Stimulated activated CD4-positive, alpha-beta T cell treated with anti-CD3 and anti-CD28 coated beads, Interleukin-12 subunit alpha, Interleukin-12 subunit beta, amount 100 ng/mL, for 24 hours (primary cell): ENCODE data around the gene CCR6.
"Not testable (repeated sequence)": the region's sequence is repeated elsewhere in the genome, so short reads cannot be mapped to it uniquely, and the experiment has no call there.

Source experiments
- DNase-seq, 2 experiments: peaks; one replicate each; pipeline ENCODE4 v3.0.0-alpha.2; 2020; ENCODE audit warnings: low read depth in 2 of 2

CCR6 gene

DNA sequence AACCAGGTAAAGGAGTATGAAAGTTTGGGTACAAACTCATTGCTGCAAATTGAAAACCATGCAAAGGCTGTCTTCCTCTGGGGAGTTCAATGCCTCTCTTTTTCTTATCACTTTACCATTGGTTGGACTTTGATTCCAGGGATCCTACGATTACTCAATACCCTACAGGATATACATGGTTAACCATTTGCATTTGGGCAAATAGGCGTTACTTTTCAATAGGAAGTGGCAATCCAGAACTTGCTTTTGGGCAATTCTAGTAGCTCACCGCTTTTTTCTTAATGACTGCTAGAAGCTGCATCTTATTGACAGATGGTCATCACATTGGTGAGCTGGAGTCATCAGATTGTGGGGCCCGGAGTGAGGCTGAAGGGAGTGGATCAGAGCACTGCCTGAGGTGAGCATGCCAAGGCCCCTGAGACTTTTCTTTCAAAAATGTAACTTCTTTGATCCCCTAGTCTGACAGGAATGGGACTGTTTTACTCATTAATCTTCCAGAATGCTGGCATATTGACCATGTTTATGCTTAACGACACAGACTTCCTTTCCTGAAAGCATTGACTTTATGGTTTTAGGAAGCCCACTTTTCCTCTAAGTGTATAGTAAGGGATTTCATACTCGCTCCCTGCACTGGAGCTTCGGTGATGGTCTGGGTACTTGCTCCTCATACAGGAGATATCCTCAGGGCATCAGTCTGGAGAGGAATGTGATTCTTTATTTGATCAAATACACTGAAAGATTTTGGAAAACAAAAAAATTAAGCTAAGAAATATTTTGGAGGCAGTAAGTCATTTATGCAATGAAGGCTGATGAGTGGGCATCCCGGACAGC lies at the start of gene CCR6:
Gene CCR6 (plus strand): TSS at position 270 of the 831 bp plus-strand sequence. CDS start 13,039 bp downstream, outside the sequence.
- no peak for DNase-seq

DNA sequence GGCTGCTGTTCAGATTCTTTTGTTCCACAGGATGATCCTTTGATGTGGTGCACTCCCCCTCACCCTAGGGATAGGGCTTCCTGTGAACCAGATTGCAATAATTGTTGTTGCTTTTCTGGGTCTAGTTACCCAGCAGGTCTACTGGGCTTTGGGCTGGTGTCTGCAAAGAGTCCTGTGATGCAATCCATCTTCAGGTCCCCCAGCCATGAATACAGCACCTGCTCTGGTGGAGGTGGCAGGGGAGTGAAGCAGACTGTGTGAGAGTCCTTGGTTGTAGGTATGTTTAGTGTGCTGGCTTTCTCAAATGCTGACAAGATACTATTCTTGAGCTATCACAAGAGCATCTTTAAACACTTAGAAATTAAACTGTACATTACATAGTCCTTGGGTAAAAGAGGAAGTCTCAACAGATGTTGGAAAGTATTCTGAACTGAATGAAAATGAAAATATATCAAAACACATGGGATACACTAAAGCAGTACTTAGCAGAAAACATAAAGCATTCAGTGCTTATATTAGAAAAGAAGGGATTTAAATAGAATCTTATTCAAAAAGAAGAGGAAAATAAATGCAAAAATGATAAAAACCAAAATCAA lies 49.1 kb upstream of the CCR6 start:
- no peak for DNase-seq

DNA sequence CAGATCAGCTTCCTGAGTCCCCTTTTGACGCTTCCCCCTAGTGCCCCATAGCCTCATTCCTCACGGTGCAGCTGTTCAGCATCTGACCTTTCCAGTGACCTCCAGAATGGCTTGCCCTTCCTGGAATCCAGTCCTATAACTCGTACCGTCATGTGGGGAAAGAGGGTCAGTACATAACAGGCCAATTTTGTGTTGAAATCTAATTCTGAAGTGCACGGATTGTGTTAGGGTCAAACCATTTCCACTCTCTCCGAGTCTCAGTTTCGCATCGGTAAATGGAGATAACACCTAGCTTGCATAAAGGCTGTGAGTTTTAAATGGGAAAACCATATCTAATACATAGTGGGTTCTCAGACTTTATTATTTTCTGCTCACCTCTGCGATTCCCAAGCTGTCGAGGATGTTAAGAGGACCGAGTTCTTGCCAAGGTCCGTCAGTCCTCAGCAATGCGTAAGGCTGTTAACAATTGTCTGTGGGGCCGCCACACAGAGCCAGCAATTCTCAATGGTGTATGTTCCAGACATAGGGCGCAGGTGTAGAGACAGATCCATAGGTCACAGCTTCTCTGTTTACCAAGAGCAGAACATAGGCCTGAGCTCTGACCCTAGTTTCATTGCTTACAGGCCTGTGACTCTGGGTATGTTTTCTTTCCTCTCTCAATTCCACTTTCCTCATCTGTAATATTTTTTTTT lies 45.5 kb upstream of the CCR6 start:
- DNase-seq: no peak

DNA sequence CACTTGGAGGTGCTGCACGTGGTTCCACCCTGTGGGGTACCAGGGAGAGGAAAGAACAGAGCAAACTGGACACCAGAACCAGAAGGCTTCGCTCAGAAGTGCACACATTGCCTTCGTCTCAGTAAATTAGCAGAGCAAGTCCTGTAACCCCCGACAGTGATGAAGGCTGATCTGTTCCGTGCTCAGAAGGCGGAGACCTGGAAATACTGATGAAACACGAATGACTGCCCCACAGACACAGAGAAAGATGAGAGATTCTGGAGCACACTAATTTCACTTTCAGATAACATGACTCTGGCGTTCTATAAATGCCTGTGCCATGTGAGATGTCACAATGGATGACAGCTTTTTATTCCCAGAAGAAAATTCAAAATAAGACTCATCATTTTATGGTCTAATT lies 44.2 kb upstream of the CCR6 start:
- no peak for DNase-seq

DNA sequence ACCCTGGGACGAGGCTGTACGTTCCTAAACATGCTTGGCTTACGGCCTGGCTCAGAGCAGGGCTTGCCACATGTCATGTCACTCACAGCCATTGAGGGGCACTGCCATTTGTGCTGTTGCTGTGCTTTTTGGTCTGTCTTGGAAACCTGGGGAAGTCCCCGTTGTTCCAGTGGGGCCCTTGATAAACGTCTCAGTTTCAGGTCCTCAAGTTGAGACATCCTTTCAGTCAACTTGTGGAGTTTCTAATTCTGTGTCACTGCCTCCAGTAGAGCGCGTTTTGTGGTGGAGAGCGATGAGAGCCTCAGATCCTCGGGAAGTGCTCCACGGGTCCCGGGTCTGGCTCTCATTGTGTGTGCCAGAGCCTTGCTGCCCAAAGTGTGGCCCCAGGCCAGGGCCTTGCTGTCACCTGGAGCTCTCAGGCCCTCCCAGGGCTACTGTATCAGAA lies 43.0 kb upstream of the CCR6 start:
- peak; percentile 45 to 56 for DNase-seq

DNA sequence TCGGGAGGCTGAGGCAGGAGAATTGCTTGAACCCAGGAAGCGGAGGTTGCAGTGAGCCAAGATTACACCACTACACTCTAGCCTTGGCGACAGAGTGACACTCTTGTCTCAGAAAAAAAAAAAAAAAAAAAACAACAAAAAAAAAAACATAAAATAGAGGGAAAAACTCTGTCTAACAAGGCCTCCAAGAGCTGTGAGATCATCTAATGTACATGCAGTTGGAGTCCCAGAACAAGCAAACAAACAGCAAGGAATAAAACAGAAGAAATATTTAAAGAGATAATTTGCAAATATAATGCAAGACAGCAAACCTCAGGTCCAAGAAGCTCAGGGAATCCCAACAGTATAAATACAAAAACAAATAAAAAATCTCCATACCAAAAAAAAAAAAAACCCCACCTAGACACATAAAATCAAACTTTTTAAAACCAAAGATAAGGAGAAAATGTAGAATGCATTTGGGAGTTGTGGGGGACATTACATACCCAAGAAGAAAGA lies 35.0 kb upstream of the CCR6 start:
- DNase-seq: no peak

DNA sequence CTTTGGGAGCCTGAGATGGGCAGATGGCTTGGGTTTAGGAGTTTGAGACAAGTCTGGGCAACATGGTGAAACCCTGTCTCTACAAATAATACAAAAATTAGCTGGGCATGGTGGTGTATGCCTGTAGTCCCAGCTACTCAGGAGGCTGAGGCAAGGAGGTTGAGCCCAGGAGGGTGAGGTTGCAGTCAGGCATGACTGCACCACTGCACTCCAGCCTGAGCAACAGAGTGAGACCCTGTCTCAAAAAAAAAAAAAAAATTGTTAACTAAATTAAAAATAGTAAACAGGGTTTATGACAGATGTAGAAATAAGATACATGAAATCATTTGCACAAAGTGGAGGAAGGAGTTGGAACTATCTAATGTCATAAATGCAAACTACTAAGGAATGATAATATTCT lies 34.2 kb upstream of the CCR6 start:
- not testable (repeated sequence) for DNase-seq

DNA sequence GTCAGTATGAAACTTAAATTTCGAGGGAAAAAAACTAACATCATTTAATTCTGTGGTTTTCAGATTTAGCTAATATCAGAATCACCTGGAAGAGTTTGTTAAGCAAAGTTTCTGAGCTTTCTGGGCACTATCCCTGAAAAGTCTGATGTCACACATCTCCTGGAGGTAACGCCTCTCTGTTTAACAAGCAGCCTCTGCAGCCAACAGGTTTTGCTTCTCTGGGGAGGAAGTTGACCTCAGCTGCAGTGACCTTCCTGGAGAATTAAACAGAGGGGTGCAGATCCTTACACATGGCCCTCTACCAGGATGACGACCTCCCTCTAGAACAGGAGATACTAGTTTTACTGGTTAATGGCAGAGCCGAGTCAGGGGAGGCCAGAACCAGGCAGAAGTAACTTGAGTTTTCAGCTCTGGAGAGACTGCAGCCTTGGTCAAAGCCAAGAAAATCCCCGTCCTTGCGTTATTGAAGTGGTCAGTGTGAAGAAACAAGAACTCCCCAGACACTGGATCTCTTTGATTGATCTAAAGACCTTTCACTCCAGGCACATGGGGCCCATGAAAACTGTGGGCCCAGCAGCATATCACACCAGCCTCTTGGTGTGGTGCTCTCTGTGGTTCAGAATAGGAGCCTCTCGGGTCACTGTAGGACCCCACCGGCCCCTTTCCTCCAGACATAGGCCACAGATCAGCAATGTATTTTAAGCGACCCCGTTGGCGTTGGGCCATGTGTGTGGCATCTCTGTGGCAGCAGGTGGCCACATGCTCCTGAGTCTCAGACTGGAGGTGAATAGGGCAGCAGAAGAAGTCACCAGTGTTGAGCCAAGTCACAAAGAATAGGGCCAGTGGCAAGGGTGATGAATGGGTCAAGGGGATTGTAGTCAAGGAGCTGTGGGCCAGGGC lies 33.4 kb upstream of the CCR6 start:
- DNase-seq: no peak

DNA sequence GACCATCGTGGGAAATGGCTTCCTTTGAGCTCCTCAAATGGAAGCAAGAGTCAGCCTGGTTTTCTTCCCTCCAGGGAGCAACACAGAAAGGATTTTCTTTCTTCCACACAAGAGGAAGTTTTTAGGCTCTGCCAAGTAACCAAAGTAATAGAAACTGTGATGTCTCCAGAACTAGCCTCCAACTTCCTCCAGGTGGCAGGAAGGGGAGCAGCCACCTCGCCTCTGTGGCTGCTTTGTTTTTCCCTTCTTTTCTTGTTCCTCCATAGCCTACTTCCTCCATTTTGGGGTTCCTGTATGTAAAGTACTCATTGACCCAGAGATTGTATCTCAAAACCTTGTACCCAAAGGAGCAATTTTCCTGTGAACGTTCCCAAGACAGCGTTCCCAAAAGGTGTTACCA lies 32.7 kb upstream of the CCR6 start:
- no peak for DNase-seq

DNA sequence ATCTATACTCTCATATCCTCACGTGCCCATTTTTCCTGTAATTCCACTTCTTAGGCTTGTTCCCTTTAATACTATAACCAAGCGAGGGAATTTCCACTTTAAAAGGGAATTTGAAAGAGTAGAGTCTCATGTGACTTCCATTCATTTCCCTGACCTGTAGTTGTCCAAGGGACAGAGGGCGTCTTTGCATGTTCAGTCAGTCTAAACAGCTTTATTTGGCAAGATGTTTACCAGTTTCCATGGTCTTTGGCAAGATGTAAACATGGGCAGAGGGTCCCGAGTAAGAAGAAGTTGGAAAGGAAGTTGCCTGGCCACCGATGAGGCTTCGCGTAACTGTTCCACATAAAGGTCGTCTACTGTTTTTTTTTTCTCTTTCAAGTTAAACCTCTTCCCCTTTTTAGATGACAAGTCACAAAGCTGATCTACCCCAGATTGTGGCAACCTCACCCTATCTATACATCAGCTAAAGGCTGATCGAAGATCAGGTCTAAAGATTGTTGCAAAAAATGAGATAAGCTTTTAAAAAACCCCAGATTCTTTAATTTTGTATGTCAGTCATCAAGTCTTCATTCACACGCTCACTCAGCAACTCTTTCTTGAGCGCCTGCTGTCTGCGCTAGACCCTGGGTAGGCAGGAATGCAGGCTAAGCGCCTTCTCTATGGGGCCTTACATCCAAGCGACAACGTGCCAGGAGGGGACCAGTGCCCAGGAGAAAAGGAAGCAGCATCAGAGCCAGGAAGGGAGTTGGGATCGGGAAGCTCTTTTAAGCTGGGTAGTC lies 31.7 kb upstream of the CCR6 start:
- DNase-seq: no peak

DNA sequence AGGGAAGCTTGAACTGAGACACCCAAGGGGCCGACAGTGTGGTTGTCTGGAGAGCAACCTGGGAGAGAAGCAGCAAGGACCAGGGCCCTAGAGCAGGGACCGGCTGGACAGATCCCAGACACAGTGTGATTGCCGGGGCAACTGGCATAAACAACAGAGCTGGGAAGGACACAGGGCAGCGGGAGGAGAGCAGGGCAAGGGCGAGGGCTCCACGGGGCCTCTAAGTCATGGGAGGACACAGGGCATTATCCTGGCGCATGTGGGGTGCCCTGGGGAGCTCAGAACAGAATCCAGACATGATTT lies 31.1 kb upstream of the CCR6 start:
- no peak for DNase-seq

DNA sequence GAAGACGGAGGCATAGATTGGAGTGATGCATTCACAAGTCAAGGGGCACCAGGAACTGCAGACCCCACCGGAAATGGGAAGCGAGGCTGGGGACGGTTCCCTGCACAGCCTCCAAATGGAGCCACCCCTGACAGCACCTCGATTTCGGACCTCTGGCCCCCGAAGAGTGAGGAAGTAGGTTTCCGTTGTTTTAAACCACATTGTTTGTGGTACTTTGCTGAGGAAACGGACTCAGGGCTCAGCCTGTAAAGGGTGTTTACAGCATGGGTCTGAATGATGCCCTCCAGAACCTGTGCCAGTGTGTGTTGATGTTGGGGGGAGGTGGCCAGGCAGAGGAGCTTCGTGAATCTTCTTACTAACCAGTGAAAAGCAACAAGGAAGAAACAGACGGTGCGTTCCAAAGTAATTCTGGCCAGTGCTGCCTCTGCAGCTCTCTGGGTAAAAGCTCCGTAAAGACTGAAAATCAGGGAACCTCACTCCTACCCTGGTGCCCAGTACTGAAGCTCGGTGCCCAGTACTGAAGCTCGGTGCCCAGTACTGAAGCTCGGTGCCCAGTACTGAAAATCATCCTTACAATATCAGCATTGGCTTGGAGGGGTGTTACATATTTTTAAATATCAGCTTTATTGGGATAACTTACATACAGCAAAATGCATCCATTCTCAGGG lies 30.1 kb upstream of the CCR6 start:
- DNase-seq: no peak

DNA sequence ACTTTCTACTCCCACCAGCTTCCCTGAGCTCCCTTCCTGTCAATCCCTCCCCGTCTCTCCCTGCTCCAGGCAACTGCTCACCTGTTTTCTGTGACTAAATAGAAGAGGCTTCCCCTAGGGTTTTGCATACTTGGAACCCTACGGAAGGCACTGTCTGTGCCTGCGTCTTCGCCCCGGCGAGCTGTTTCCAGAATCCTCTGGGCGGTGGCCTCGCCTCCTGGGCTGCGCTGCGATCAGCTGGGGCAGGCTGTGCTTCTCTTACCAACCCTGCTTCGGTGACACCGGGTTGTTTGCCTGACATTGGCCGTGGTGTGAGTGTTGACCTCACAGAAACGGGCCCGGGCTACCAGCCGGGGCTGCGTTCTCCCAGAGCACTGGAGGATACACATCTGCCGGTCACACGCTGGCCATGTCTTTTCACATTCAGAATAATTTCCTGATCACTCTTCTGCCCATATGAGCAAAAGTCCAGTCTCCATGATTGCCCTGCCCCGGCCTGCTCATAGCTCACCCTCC lies 29.4 kb upstream of the CCR6 start:
- DNase-seq: no peak

DNA sequence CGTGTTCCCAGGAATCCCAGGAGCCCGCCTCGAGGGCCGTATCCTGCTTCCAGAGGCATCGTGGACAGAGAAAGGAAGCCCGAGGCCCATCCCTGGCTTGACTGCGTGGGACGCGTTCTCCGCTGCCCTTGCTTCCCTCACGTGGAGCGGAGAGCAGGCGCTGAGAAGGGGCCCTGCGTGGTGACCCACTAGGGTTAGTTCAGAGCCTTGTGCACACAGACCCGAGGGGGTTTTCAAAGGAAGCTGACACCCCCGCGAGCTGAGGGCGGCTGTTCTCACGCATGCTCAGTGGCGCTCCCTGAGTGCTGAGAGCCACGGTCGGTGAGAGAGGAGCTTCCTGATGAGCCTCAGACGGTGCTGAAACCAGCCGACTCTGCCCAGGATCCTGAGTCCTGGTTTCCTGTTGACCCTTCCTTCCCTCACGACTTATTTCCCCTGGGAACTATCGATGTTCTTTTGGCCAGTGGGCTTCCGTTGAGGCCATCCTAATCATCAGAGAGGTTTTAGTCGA lies 28.9 kb upstream of the CCR6 start:
- DNase-seq: peak; percentile 31 to 39

DNA sequence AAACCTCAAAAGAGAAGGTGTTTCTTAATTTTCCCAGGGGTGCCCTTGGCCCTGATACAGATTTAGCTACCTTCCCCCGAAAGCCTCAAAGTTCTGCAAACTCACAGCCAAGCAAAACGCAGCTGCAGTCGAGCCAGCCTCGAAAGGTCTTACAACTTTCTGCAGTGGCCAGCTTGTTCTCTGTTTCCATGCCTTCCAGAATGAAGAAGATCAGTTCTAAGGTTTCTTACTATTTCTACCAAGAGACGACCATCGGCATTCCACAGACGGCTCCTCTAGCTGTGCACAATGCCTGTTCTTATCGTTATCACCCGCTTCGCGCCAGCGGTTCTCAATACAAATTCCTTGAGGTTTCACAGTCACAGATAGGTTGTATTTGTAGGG lies 28.5 kb upstream of the CCR6 start:
- no peak for DNase-seq

DNA sequence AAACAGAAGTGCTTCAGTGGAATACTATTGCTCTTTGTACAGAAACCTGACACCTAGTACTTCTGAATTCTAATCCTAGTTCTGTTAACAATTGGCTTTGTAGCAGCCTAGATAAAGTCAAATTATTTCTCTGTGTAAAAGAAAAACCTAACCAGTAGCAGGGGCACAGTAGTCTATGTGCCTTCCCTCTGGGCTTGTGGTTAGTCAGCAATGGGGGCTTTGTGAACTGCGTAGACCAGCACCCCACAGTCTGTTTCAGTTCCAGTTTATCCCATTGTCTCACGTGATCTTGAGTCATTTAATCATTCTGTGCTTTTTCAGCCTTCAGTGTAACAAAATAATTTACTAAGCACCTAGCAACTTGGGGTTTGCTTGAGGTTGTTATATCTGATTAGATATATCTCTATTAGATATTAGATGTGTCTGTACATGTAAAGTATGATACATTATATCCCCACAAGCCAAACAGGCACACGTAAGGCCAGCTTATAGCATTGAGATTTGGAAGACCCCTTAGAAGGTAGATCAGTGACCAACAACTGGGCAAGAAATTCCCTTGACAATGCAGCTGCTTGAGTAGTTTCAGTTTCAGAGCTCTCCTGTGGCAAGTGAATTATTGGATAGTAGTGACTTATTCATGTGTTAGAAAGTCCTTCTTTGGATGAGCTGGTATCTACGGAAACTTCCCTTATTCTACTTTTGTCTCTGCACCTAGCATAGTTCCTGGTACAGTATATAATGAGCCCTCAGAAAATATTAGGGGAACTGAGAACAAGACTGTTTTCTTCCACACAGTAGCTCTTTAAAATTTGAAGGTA lies 27.9 kb upstream of the CCR6 start:
- DNase-seq: no peak

DNA sequence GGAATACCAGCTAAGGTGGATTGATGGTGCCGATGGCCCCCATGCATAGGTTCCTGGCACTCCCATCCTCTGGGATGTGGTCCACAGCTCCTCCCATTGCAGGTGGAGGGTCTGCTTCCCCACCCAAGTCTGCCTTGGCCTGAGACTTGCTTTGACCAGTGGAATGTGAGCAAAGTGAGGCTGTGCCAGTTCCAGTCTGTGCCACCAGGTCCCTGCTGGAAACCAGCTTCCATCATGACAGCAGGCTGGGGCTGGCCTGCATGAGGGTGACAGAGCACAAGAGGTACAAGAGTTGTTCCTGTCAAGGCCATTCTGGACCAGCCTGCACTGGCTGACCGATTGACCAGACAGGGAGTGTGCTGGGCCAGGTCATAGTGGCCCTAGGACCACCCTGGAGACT lies 27.0 kb upstream of the CCR6 start:
- no peak for DNase-seq

DNA sequence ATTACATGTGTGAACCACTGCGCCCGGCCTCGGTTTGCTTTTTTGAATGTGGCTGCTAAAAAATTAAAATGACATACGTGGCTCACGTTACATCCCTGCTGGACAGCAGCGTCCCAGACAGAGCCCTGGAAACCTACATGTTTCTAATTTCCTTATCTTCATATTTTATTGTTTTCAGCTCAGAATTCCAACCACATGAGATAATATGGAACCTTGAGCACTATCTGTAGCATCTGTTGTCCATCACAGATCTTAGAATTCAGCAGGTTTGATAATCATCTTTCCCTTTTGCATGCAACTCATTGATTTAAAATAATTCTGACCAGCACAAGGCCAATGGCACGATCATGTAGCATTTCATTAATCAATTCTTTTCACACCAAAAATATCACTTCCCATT lies 25.9 kb upstream of the CCR6 start:
- no peak for DNase-seq

DNA sequence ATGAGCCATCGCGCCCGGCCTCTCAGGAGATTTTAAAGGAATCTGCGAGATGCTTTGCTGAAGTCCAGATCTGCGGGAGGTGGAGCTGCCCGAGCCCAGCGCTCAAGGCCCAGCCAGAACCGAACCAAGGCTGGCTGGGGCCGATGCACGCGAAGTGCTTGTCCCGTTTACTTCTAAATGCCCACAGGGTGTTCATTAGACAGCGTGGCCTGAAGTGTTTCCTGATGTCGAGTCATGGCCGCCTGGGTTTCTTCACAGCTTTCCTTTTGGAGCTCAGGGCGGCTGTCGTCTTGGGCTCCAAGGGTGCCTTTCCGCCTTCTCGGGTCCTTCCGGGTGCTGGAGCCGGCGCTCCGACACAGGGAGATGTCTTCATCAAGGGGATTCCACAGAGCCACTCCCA lies 25.1 kb upstream of the CCR6 start:
- DNase-seq: no peak
